ENCODE measurements around the gene TMC5.
"Not testable (repeated sequence)": the region's sequence is repeated elsewhere in the genome, so short reads cannot be mapped to it uniquely, and the experiment has no call there.

The TMC5 gene

DNA sequence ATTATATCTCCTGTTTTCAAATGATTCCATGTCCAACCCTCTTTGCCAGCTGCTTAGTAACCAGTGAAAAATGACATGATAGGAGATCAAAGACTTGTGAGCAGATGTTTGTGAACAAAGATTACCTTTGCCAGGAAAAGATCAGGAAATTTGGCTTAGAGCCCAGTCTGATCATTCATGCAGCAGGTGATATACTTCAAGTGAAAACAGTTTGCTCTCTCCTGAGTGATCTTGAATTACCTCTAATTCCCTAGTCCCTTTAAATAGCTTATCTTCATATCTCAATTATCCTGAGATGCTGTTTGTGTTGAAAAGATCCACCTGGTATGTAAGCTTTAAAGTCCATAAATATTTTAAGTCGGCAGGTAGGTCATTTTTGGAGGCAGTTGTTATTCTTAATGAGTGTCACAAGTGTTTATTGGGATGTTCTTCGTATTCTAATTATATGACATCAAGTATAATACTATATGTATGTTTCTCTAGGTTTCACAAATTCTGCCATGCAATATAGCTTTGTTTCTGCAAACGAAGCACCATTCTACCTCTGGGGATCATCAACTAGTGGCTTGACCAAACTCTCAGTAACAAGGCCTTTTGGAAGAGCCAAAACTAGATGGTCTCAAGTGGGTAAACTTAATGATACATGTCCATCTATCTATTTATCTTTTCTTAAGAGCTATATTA, 124.6 kb downstream of the TMC5 start:
- Histone ChIP-seq H3K4me3 (ENCODE audit: low read depth, low read length) (no peak overlapping the region), H4K91ac (ENCODE audit: low read depth, low read length) (no peak overlapping the region), H3K4me1 (ENCODE audit: control insufficient read depth in 1 of 2, insufficient read depth in 2 of 2, low read length in 2 of 2) (no peaks in the 10 kb centered on the region), H3K79me2 (ENCODE audit: control insufficient read depth, insufficient read depth, low read length, poor library complexity) (no peaks in the 10 kb centered on the region), H4K12ac (ENCODE audit: low read depth, low read length) (no peak overlapping the region), H3K23ac (ENCODE audit: low read length) (no peak overlapping the region), H2BK12ac (ENCODE audit: low read length) (no peak overlapping the region), H2AFZ (ENCODE audit: insufficient read depth, low read length, poor library complexity) (no peak overlapping the region), H3K4ac (ENCODE audit: low read depth, low read length) (no peak overlapping the region), H3K36me3 (ENCODE audit: control insufficient read depth in 1 of 2, insufficient read depth in 2 of 2, low read length in 2 of 2) (peaks cover 2 to 4% of the 10 kb centered on the region in 2 experiments), H2BK5ac (ENCODE audit: low read depth, low read length, poor library complexity) (no peak overlapping the region), H3K9me3 (ENCODE audit: insufficient read depth, low read depth, low read length) (no peaks in the 10 kb centered on the region), H2AK5ac (ENCODE audit: low read length) (no peak overlapping the region), H3K79me1 (ENCODE audit: low read length) (no peaks in the 10 kb centered on the region), H3K27me3 (ENCODE audit: insufficient read depth, low read length) (no peaks in the 10 kb centered on the region), H2BK120ac (ENCODE audit: insufficient read depth, low read length, poor library complexity) (no peak overlapping the region), H3K9ac (ENCODE audit: low read length) (no peak overlapping the region), H3K14ac (ENCODE audit: low read length) (no peak overlapping the region), H3K18ac (ENCODE audit: low read length) (no peak overlapping the region), H4K8ac (ENCODE audit: low read depth, low read length) (no peak overlapping the region), H3K4me2 (ENCODE audit: low read length) (no peak overlapping the region), H3K27ac (ENCODE audit: low read depth, low read length) (no peak overlapping the region)
- peak; percentile 78 to 93 for DNase-seq
- no CpG with 5 or more reads among the region's 3 CpGs for WGBS (ENCODE audit: extremely low coverage, insufficient coverage, insufficient read length)

DNA sequence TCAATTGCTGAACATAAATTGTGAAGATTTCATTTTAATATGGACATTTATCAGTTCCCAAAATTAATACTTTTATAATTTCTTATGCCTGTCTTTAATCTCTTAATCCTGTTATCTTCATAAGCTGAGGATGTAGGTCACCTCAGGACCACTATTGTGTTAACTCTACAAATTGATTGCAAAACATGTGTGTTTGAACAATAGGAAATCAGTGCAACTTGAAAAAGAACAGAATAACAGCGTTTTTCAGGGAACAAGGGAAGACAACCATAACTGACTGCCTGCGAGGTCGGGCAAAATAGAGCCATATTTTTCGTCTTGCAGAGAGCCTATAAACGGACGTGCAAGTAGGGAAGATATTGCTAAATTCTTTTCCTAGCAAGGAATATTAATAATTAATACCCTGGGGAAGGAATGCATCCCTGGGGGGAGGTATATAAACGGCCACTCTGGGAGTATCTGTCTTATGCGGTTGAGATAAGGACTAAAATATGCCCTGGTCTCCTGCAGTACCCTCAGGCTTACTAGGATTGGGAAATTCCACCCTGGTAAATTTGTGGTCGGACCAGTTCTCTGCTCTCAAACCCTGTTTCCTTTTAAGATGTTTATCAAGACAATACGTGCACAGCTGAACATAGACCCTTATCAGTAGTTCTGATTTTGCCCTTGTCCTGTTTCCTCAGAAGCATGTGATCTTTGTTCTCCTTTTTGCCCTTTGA, 125.8 kb downstream of the TMC5 start:
- not testable (repeated sequence) for H3K14ac ChIP-seq (ENCODE audit: low read length); H4K91ac ChIP-seq (ENCODE audit: low read depth, low read length); H4K8ac ChIP-seq (ENCODE audit: low read depth, low read length); H3K27me3 ChIP-seq (ENCODE audit: insufficient read depth, low read length); H2BK12ac ChIP-seq (ENCODE audit: low read length); H3K23ac ChIP-seq (ENCODE audit: low read length); H3K4me3 ChIP-seq (ENCODE audit: low read depth, low read length); H3K4me1 ChIP-seq (ENCODE audit: control insufficient read depth in 1 of 2, insufficient read depth in 2 of 2, low read length in 2 of 2); H2BK120ac ChIP-seq (ENCODE audit: insufficient read depth, low read length, poor library complexity); H4K12ac ChIP-seq (ENCODE audit: low read depth, low read length); H3K4me2 ChIP-seq (ENCODE audit: low read length); H3K9me3 ChIP-seq (ENCODE audit: insufficient read depth, low read depth, low read length); H2BK5ac ChIP-seq (ENCODE audit: low read depth, low read length, poor library complexity); H3K9ac ChIP-seq (ENCODE audit: low read length); H3K18ac ChIP-seq (ENCODE audit: low read length); H3K79me2 ChIP-seq (ENCODE audit: control insufficient read depth, insufficient read depth, low read length, poor library complexity); H3K79me1 ChIP-seq (ENCODE audit: low read length); H2AK5ac ChIP-seq (ENCODE audit: low read length); H2AFZ ChIP-seq (ENCODE audit: insufficient read depth, low read length, poor library complexity); H3K4ac ChIP-seq (ENCODE audit: low read depth, low read length); H3K27ac ChIP-seq (ENCODE audit: low read depth, low read length); H3K36me3 ChIP-seq (ENCODE audit: control insufficient read depth in 1 of 2, insufficient read depth in 2 of 2, low read length in 2 of 2)
- no CpG with 5 or more reads among the region's 10 CpGs for WGBS (ENCODE audit: extremely low coverage, insufficient coverage, insufficient read length)
- DNase-seq, result peak; percentile 71 to 84

DNA sequence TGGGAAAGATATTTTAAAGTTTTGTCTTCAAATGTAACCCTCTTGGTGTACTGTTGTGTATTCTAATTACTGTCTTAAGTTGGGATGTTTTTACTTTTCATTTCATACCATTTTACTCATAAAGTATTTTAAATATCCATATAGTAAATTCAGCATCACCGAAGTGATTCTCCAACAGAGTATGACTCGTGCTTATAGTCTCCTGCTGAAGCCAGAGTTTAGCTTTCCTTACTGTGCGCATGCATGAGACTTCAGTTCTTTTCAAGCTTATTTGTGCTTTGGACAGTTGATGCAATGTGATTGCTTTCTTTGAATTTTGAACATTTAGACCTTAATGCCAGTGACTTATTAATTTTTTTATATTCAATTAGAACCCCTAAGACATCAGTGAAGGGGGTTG, 130.5 kb downstream of the TMC5 start:
- Histone ChIP-seq H4K12ac (ENCODE audit: low read depth, low read length) (no peak overlapping the region), H4K8ac (ENCODE audit: low read depth, low read length) (no peak overlapping the region), H3K4me3 (ENCODE audit: low read depth, low read length) (no peak overlapping the region), H3K79me1 (ENCODE audit: low read length) (no peaks in the 10 kb centered on the region), H4K91ac (ENCODE audit: low read depth, low read length) (no peak overlapping the region), H2BK12ac (ENCODE audit: low read length) (no peak overlapping the region), H3K36me3 (ENCODE audit: control insufficient read depth in 1 of 2, insufficient read depth in 2 of 2, low read length in 2 of 2) (peaks cover 0 to 3% of the 10 kb centered on the region in 2 experiments), H3K27ac (ENCODE audit: low read depth, low read length) (no peak overlapping the region), H3K79me2 (ENCODE audit: control insufficient read depth, insufficient read depth, low read length, poor library complexity) (no peaks in the 10 kb centered on the region), H3K14ac (ENCODE audit: low read length) (no peak overlapping the region), H3K27me3 (ENCODE audit: insufficient read depth, low read length) (no peaks in the 10 kb centered on the region), H3K9me3 (ENCODE audit: insufficient read depth, low read depth, low read length) (no peaks in the 10 kb centered on the region), H3K4me1 (ENCODE audit: control insufficient read depth in 1 of 2, insufficient read depth in 2 of 2, low read length in 2 of 2) (no peaks in the 10 kb centered on the region), H2BK5ac (ENCODE audit: low read depth, low read length, poor library complexity) (no peak overlapping the region), H3K4me2 (ENCODE audit: low read length) (no peak overlapping the region), H2BK120ac (ENCODE audit: insufficient read depth, low read length, poor library complexity) (no peak overlapping the region), H3K23ac (ENCODE audit: low read length) (no peak overlapping the region), H3K18ac (ENCODE audit: low read length) (no peak overlapping the region), H2AK5ac (ENCODE audit: low read length) (no peak overlapping the region), H3K4ac (ENCODE audit: low read depth, low read length) (no peak overlapping the region), H3K9ac (ENCODE audit: low read length) (no peak overlapping the region), H2AFZ (ENCODE audit: insufficient read depth, low read length, poor library complexity) (no peak overlapping the region)
- DNase-seq, result no peak
- no CpG with 5 or more reads among the region's 3 CpGs for WGBS (ENCODE audit: extremely low coverage, insufficient coverage, insufficient read length)
